AG04450 (cell line): ENCODE measurements around the gene TESK2. TPM values are rescaled to one million over a fixed set of nuclear protein-coding genes. Genes with fewer than 3 reads are reported as not detected.

ENCODE experiments used
- CTCF ChIA-PET: fragments of 300-600, 350-600 bp; formaldehyde crosslinking; extraction: SDS; loops from one replicate; lab custom pipeline; 2022; ENCODE audit warnings: antibody characterized with exemption, inconsistent platforms; lab: Charles Lee
- POLR2A ChIA-PET: fragments of 350-600 bp; formaldehyde crosslinking; extraction: SDS; loops from one replicate; lab custom pipeline; 2021; ENCODE audit warnings: antibody characterized with exemption, inconsistent platforms; lab: Yijun Ruan, JAX
- DNase-seq: peaks from one replicate; pipeline ENCODE4 v3.0.0-alpha.2; 2011; ENCODE audit warnings: low read depth, low spot score
- H3K27ac ChIP-seq: one replicate; pipeline ENCODE4 v1.5.1; 2012; ENCODE audit warnings: low read depth, low read length, control low read depth
- H3K27me3 ChIP-seq: one replicate; pipeline ENCODE4 v1.6.0; 2012; ENCODE audit warnings: low read length; ENCODE audit not compliant: control insufficient read depth, insufficient read depth
- H3K4me3 ChIP-seq: 2 replicates; pipeline ENCODE4 v1.5.1; 2011; ENCODE audit warnings: mild to moderate bottlenecking, low read depth, low read length, control low read depth
- H3K9me3 ChIP-seq: 2 replicates; pipeline ENCODE4 v1.5.1; 2012; ENCODE audit warnings: low read length; ENCODE audit not compliant: control insufficient read depth, insufficient read depth
- polyA plus RNA-seq: library from polyadenylated mRNA; depleted of rRNA; stranded (reverse); fragments of >200 nt; gene quantifications from 2 replicates; pipeline ENCODE4 v1.2.3, GENCODE V29; 2011
- TF ChIP-seq, protein P1 (sequence below): IDR thresholded peaks from 2 replicates; pipeline ENCODE4 v1.5.1; 2011; ENCODE audit warnings: low read depth, low read length, control low read depth, inconsistent platforms

The TESK2 gene
- polyA plus RNA-seq, 1 experiment, result 2.6 TPM

DNA sequence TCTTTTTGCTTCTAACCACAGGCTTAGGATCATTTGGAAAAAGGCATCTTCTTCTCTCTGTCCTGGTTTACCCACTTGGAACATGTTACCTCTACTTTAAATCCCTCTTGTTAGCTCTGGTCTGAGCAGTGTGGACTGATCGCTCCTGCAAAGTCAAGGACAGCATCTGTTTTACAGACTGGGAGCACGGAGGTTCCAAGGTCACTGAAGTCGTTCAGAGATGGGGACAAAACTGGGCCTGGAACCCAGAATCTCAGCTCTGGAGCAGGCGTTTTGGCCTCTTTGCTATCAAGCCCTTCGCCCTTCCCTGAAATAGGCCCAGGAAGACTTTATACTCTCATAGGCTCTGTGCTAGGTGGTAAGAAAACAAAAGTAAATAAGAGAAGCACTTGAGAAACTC, 139.5 kb downstream of the TESK2 start:
- TF ChIP-seq, protein P1, sequence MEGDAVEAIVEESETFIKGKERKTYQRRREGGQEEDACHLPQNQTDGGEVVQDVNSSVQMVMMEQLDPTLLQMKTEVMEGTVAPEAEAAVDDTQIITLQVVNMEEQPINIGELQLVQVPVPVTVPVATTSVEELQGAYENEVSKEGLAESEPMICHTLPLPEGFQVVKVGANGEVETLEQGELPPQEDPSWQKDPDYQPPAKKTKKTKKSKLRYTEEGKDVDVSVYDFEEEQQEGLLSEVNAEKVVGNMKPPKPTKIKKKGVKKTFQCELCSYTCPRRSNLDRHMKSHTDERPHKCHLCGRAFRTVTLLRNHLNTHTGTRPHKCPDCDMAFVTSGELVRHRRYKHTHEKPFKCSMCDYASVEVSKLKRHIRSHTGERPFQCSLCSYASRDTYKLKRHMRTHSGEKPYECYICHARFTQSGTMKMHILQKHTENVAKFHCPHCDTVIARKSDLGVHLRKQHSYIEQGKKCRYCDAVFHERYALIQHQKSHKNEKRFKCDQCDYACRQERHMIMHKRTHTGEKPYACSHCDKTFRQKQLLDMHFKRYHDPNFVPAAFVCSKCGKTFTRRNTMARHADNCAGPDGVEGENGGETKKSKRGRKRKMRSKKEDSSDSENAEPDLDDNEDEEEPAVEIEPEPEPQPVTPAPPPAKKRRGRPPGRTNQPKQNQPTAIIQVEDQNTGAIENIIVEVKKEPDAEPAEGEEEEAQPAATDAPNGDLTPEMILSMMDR, result no peak
- ChIA-PET POLR2A (interaction anchor here (0.5 kb wide), 1 partner anchor 339 kb away, joined by 4 read pairs; no protein-coding TSS in a partner anchor), CTCF (interaction anchor here (5.8 to 16.5 kb wide), 2 partner anchors 8 to 140 kb away, joined by 41 to 456 read pairs; partner anchors contain the start of gene TESK2)
- Histone ChIP-seq H3K4me3 (no peak overlapping the region), H3K27me3 (no peaks in the 10 kb centered on the region), H3K9me3 (no peaks in the 10 kb centered on the region), H3K27ac (no peak overlapping the region)
- DNase-seq, result no peak

DNA sequence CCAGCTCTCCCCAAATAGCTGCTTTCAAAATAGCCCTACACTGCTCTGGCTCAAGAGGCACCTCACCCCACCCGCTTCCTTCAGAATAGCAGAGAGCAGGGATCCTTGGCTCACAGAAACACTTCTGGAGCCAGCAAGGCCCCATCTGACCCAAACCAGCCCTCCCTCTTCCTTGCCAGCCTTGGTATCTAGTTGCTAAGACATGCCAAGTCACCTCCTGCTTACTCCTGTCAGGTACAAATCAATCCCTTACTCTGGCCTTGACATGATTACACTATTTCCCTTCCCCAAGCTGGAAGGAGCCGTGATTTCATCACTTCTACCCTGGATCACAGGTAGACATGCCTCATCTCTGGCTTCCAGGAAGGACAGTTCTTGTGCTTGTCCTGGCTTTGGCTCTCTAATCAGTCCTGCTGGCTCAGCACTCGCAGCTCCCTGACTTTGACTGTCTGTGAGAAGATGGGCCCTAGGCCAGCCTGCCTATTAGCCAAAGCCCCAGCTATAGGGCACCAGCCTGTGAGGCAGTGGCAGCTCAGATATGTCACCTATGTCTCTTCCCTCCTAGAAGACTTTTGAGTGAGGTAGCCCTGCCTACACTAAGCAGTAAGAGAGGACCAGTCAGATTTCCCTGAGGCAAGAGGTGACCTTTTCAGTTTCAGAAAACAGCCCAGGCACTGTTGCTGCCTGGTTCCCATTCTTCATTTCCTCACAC, 141.8 kb downstream of the TESK2 start:
- H3K9me3 ChIP-seq, result no peaks in the 10 kb centered on the region
- no peak overlapping the region for H3K4me3 ChIP-seq
- no peak for DNase-seq
- ChIA-PET CTCF (interaction anchor here (1.0 to 5.8 kb wide), 7 partner anchors 10 to 335 kb away, joined by 3 to 41 read pairs (median 7); partner anchors contain the start of gene TESK2), POLR2A (interaction anchor here (0.5 to 2.2 kb wide), 3 partner anchors 10 to 506 kb away, joined by 4 to 12 read pairs (median 6); partner anchors contain the start of genes HECTD3, PTCH2 and TOE1)
- no peaks in the 10 kb centered on the region for H3K27me3 ChIP-seq
- no peak overlapping the region for H3K27ac ChIP-seq
- TF ChIP-seq, protein P1, result no peak

DNA sequence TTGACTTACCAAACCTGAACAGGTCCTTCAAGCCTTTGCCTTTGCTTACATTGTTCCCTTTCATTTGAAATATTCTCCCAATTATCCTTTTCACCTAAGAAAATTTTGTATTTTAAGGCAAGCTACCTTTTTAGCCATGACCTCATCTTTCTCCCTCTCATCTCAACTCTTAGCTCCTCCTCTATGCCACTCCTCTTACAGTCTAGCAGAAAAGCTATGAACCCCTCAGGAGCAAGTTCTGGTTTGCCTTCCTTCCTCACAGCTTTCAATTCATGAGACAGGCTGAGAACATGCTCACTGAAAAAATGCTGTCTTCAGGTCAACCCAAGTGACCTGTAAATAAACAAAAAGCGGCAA, 142.4 kb downstream of the TESK2 start:
- Histone ChIP-seq H3K27ac (no peak overlapping the region), H3K27me3 (no peaks in the 10 kb centered on the region), H3K4me3 (no peak overlapping the region), H3K9me3 (no peaks in the 10 kb centered on the region)
- CTCF ChIA-PET, result interaction anchor here (0.6 to 5.8 kb wide), 9 partner anchors 9 to 334 kb away, joined by 3 to 41 read pairs (median 5); partner anchors contain the start of gene TESK2
- POLR2A ChIA-PET, result interaction anchor here (0.5 to 2.2 kb wide), 4 partner anchors 9 to 505 kb away, joined by 3 to 12 read pairs (median 5); partner anchors contain the start of genes HECTD3, PRDX1, PTCH2 and TOE1
- DNase-seq, result no peak
- TF ChIP-seq, protein P1, result no peak

DNA sequence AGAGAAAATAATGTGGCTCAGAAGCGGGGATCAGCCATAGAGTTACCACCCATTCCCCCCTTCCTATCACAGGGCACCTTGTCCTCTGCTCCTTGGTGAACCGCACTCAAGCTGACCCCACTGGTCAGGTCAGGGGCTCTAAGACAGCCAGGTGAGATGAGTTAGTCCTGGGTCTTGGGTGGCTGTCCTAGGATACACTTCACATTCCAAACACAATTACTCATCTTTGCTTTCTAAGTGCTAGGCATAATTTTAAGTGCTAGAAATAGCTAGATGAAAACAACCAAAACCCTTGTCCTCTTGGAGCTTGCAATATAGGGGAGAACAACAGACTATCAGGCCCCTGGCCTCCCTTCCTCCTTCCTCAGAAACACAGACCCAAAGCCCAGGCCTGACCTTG, 142.9 kb downstream of the TESK2 start:
- no peak for DNase-seq
- POLR2A ChIA-PET, result interaction anchor here (1.6 to 2.2 kb wide), 3 partner anchors 9 to 337 kb away, joined by 3 to 12 read pairs (median 6); partner anchors contain the start of genes HECTD3, PRDX1 and TOE1
- Histone ChIP-seq H3K9me3 (no peaks in the 10 kb centered on the region), H3K4me3 (no peak overlapping the region), H3K27ac (no peak overlapping the region), H3K27me3 (no peaks in the 10 kb centered on the region)
- TF ChIP-seq, protein P1, result no peak
- CTCF ChIA-PET, result interaction anchor here (0.5 to 5.8 kb wide), 10 partner anchors 9 to 334 kb away, joined by 3 to 41 read pairs (median 4); partner anchors contain the start of gene TESK2
